ENCODE data around the gene ARHGAP18. TPM values are rescaled to one million over a fixed set of nuclear protein-coding genes. Genes with fewer than 3 reads are reported as not detected.

The ARHGAP18 gene
- polyA plus RNA-seq, 2 donors: 2.1 to 2.2 TPM

GRCh38 chr6:129643968-129644367 lies 66.0 kb downstream of the ARHGAP18 start:
- H3K4me1 ChIP-seq (ENCODE audit: control insufficient read depth in 2 of 2, insufficient read depth in 2 of 2, low read length in 1 of 2): peaks cover 0 to 2% of the 10 kb centered on the region in 2 donors
- 50 to 55% methylated on average over 3 of the region's 3 CpGs for WGBS, 2 donors
- H3K27me3 ChIP-seq (ENCODE audit: control insufficient read depth in 1 of 2, insufficient read depth in 2 of 2, low read length in 2 of 2): no peaks in the 10 kb centered on the region
- H3K27ac ChIP-seq (ENCODE audit: low read depth in 2 of 2, low read length in 1 of 2): no peak overlapping the region
- H3K9me3 ChIP-seq (ENCODE audit: control insufficient read depth in 2 of 2, insufficient read depth in 1 of 2, low read depth in 1 of 2, low read length in 1 of 2): no peaks in the 10 kb centered on the region
- H3K4me3 ChIP-seq (ENCODE audit: low read depth in 1 of 2, low read length in 2 of 2): no peak overlapping the region
- H3K36me3 ChIP-seq (ENCODE audit: control insufficient read depth in 2 of 2, insufficient read depth in 2 of 2, low read length in 1 of 2): no peaks in the 10 kb centered on the region

GRCh38 chr6:129643176-129643575 lies 66.8 kb downstream of the ARHGAP18 start:
- Histone ChIP-seq H3K36me3 (ENCODE audit: control insufficient read depth in 2 of 2, insufficient read depth in 2 of 2, low read length in 1 of 2) (no peaks in the 10 kb centered on the region), H3K4me3 (ENCODE audit: low read depth in 1 of 2, low read length in 2 of 2) (no peak overlapping the region), H3K27ac (ENCODE audit: low read depth in 2 of 2, low read length in 1 of 2) (no peak overlapping the region), H3K4me1 (ENCODE audit: control insufficient read depth in 2 of 2, insufficient read depth in 2 of 2, low read length in 1 of 2) (peaks cover 0 to 2% of the 10 kb centered on the region in 2 donors), H3K9me3 (ENCODE audit: control insufficient read depth in 2 of 2, insufficient read depth in 1 of 2, low read depth in 1 of 2, low read length in 1 of 2) (no peaks in the 10 kb centered on the region), H3K27me3 (ENCODE audit: control insufficient read depth in 1 of 2, insufficient read depth in 2 of 2, low read length in 2 of 2) (no peaks in the 10 kb centered on the region)
- 88 to 92% methylated on average over 3 of the region's 3 CpGs for WGBS, 2 donors

- H3K36me3 ChIP-seq (ENCODE audit: control insufficient read depth in 2 of 2, insufficient read depth in 2 of 2, low read length in 1 of 2): no peaks in the 10 kb centered on the region
- H3K4me1 ChIP-seq (ENCODE audit: control insufficient read depth in 2 of 2, insufficient read depth in 2 of 2, low read length in 1 of 2): peaks cover 0 to 2% of the 10 kb centered on the region in 2 donors
- no peak overlapping the region for H3K4me3 ChIP-seq (ENCODE audit: low read depth in 1 of 2, low read length in 2 of 2)
These were observed 67.7 kb downstream of the ARHGAP18 start for GRCh38 chr6:129642322-129642721.

GRCh38 chr6:129641344-129641743 lies 68.6 kb downstream of the ARHGAP18 start:
- H3K27me3 ChIP-seq (ENCODE audit: control insufficient read depth in 1 of 2, insufficient read depth in 2 of 2, low read length in 2 of 2): no peaks in the 10 kb centered on the region
- peaks cover 0 to 2% of the 10 kb centered on the region in 2 donors for H3K4me1 ChIP-seq (ENCODE audit: control insufficient read depth in 2 of 2, insufficient read depth in 2 of 2, low read length in 1 of 2)
- no peaks in the 10 kb centered on the region for H3K9me3 ChIP-seq (ENCODE audit: control insufficient read depth in 2 of 2, insufficient read depth in 1 of 2, low read depth in 1 of 2, low read length in 1 of 2)

More at GRCh38 chr6:129642322-129642721, 67.7 kb downstream of the ARHGAP18 start:
- Histone ChIP-seq H3K9me3 (ENCODE audit: control insufficient read depth in 2 of 2, insufficient read depth in 1 of 2, low read depth in 1 of 2, low read length in 1 of 2) (no peaks in the 10 kb centered on the region), H3K27me3 (ENCODE audit: control insufficient read depth in 1 of 2, insufficient read depth in 2 of 2, low read length in 2 of 2) (no peaks in the 10 kb centered on the region), H3K27ac (ENCODE audit: low read depth in 2 of 2, low read length in 1 of 2) (no peak overlapping the region)

GRCh38 chr6:129638686-129639085 lies 71.3 kb downstream of the ARHGAP18 start:
- Histone ChIP-seq H3K27me3 (ENCODE audit: control insufficient read depth in 1 of 2, insufficient read depth in 2 of 2, low read length in 2 of 2) (no peaks in the 10 kb centered on the region), H3K9me3 (ENCODE audit: control insufficient read depth in 2 of 2, insufficient read depth in 1 of 2, low read depth in 1 of 2, low read length in 1 of 2) (no peaks in the 10 kb centered on the region), H3K27ac (ENCODE audit: low read depth in 2 of 2, low read length in 1 of 2) (no peak overlapping the region), H3K36me3 (ENCODE audit: control insufficient read depth in 2 of 2, insufficient read depth in 2 of 2, low read length in 1 of 2) (no peaks in the 10 kb centered on the region), H3K4me3 (ENCODE audit: low read depth in 1 of 2, low read length in 2 of 2) (no peak overlapping the region), H3K4me1 (ENCODE audit: control insufficient read depth in 2 of 2, insufficient read depth in 2 of 2, low read length in 1 of 2) (peaks cover 0 to 2% of the 10 kb centered on the region in 2 donors)

More at GRCh38 chr6:129641344-129641743, 68.6 kb downstream of the ARHGAP18 start:
- no peaks in the 10 kb centered on the region for H3K36me3 ChIP-seq (ENCODE audit: control insufficient read depth in 2 of 2, insufficient read depth in 2 of 2, low read length in 1 of 2)
- no peak overlapping the region for H3K27ac ChIP-seq (ENCODE audit: low read depth in 2 of 2, low read length in 1 of 2)
- H3K4me3 ChIP-seq (ENCODE audit: low read depth in 1 of 2, low read length in 2 of 2): no peak overlapping the region

- 54 to 57% methylated on average over 8 of the region's 8 CpGs for WGBS, 2 donors
- no peak overlapping the region for H3K27ac ChIP-seq (ENCODE audit: low read depth in 2 of 2, low read length in 1 of 2)
- H3K9me3 ChIP-seq (ENCODE audit: control insufficient read depth in 2 of 2, insufficient read depth in 1 of 2, low read depth in 1 of 2, low read length in 1 of 2): no peaks in the 10 kb centered on the region
- no peaks in the 10 kb centered on the region for H3K36me3 ChIP-seq (ENCODE audit: control insufficient read depth in 2 of 2, insufficient read depth in 2 of 2, low read length in 1 of 2)
- peaks cover 0 to under 1% of the 10 kb centered on the region in 2 donors for H3K4me1 ChIP-seq (ENCODE audit: control insufficient read depth in 2 of 2, insufficient read depth in 2 of 2, low read length in 1 of 2)
- no peaks in the 10 kb centered on the region for H3K27me3 ChIP-seq (ENCODE audit: control insufficient read depth in 1 of 2, insufficient read depth in 2 of 2, low read length in 2 of 2)
- H3K4me3 ChIP-seq (ENCODE audit: low read depth in 1 of 2, low read length in 2 of 2): no peak overlapping the region
These were observed 71.8 kb downstream of the ARHGAP18 start for GRCh38 chr6:129638055-129638684.

GRCh38 chr6:129637340-129638054 lies 72.5 kb downstream of the ARHGAP18 start:
- Histone ChIP-seq H3K36me3 (ENCODE audit: control insufficient read depth in 2 of 2, insufficient read depth in 2 of 2, low read length in 1 of 2) (no peaks in the 10 kb centered on the region), H3K4me1 (ENCODE audit: control insufficient read depth in 2 of 2, insufficient read depth in 2 of 2, low read length in 1 of 2) (no peaks in the 10 kb centered on the region), H3K9me3 (ENCODE audit: control insufficient read depth in 2 of 2, insufficient read depth in 1 of 2, low read depth in 1 of 2, low read length in 1 of 2) (no peaks in the 10 kb centered on the region), H3K27me3 (ENCODE audit: control insufficient read depth in 1 of 2, insufficient read depth in 2 of 2, low read length in 2 of 2) (no peaks in the 10 kb centered on the region), H3K27ac (ENCODE audit: low read depth in 2 of 2, low read length in 1 of 2) (no peak overlapping the region), H3K4me3 (ENCODE audit: low read depth in 1 of 2, low read length in 2 of 2) (no peak overlapping the region)
- WGBS, 2 donors: 79 to 90% methylated on average over 3 of the region's 3 CpGs

GRCh38 chr6:129635396-129636130 lies 74.4 kb downstream of the ARHGAP18 start:
- 91 to 96% methylated on average over 3 of the region's 3 CpGs for WGBS, 2 donors
- Histone ChIP-seq H3K4me1 (ENCODE audit: control insufficient read depth in 2 of 2, insufficient read depth in 2 of 2, low read length in 1 of 2) (no peaks in the 10 kb centered on the region), H3K27ac (ENCODE audit: low read depth in 2 of 2, low read length in 1 of 2) (no peak overlapping the region), H3K27me3 (ENCODE audit: control insufficient read depth in 1 of 2, insufficient read depth in 2 of 2, low read length in 2 of 2) (no peaks in the 10 kb centered on the region), H3K4me3 (ENCODE audit: low read depth in 1 of 2, low read length in 2 of 2) (no peak overlapping the region), H3K9me3 (ENCODE audit: control insufficient read depth in 2 of 2, insufficient read depth in 1 of 2, low read depth in 1 of 2, low read length in 1 of 2) (no peaks in the 10 kb centered on the region), H3K36me3 (ENCODE audit: control insufficient read depth in 2 of 2, insufficient read depth in 2 of 2, low read length in 1 of 2) (no peaks in the 10 kb centered on the region)

GRCh38 chr6:129634411-129635230 lies 75.4 kb downstream of the ARHGAP18 start:
- no peaks in the 10 kb centered on the region for H3K36me3 ChIP-seq (ENCODE audit: control insufficient read depth in 2 of 2, insufficient read depth in 2 of 2, low read length in 1 of 2)
- H3K27me3 ChIP-seq (ENCODE audit: control insufficient read depth in 1 of 2, insufficient read depth in 2 of 2, low read length in 2 of 2): no peaks in the 10 kb centered on the region
- 95% methylated on average over 4 of the region's 4 CpGs for WGBS, 2 donors
- H3K4me3 ChIP-seq (ENCODE audit: low read depth in 1 of 2, low read length in 2 of 2): no peak overlapping the region
- H3K4me1 ChIP-seq (ENCODE audit: control insufficient read depth in 2 of 2, insufficient read depth in 2 of 2, low read length in 1 of 2): no peaks in the 10 kb centered on the region
- no peak overlapping the region for H3K27ac ChIP-seq (ENCODE audit: low read depth in 2 of 2, low read length in 1 of 2)
- H3K9me3 ChIP-seq (ENCODE audit: control insufficient read depth in 2 of 2, insufficient read depth in 1 of 2, low read depth in 1 of 2, low read length in 1 of 2): no peaks in the 10 kb centered on the region

Data from esophagus (tissue), 2 donors.